Measurements from ENCODE around the gene PKLR. TPM values are rescaled to one million over a fixed set of nuclear protein-coding genes. Genes with fewer than 3 reads are reported as not detected.
A peak's percentile ranks its signal among the peaks of the same experiment; 100 is the strongest.

Gene PKLR
- total and polyA plus RNA-seq, 2 donors (not counting 3 experiments of a cell fraction or from before 2014, with no cell fraction given): not detected

GRCh38 chr1:155272466-155273342, 28.5 kb downstream of the PKLR start:
- Histone ChIP-seq H3K79me2 (ENCODE audit: control insufficient read depth, insufficient read depth, low read length) (peaks cover 26% of the 10 kb centered on the region), H2AFZ (ENCODE audit: low read depth, low read length) (peak overlapping the region; percentile 32), H3K27ac (ENCODE audit: insufficient read depth, low read depth, low read length) (peak overlapping the region; percentile 11), H4K20me1 (replicated peaks; ENCODE audit: control insufficient read depth, extremely low read depth, insufficient read depth, low read length) (no peaks in the 10 kb centered on the region), H3K4me2 (ENCODE audit: insufficient read depth, low read length) (peak overlapping the region; percentile 63), H3K4me1 (ENCODE audit: control insufficient read depth, extremely low read depth, insufficient read depth, low read length) (peaks cover 13% of the 10 kb centered on the region), H3K9me3 (replicated peaks; ENCODE audit: control insufficient read depth, insufficient read depth, low read length) (no peaks in the 10 kb centered on the region), H3K36me3 (ENCODE audit: control insufficient read depth in 2 of 2, extremely low read depth in 1 of 2, insufficient read depth in 2 of 2, low read length in 2 of 2) (peaks cover 20 to 25% of the 10 kb centered on the region in 2 experiments), H3K4me3 (replicated peaks in 1 of 3; ENCODE audit: insufficient read depth in 1 of 3, low read depth in 1 of 3, low read length in 3 of 3) (peak overlapping the region; percentile 80 to 93 (median 86)), H3K9me1 (replicated peaks; ENCODE audit: control insufficient read depth, extremely low read depth, insufficient read depth, low read length) (no peaks in the 10 kb centered on the region), H3K9ac (replicated peaks; ENCODE audit: extremely low read depth, insufficient read depth, low read length) (peak overlapping the region; percentile 74), H3K27me3 (ENCODE audit: control insufficient read depth in 2 of 2, insufficient read depth in 2 of 2, low read length in 2 of 2) (no peaks in the 10 kb centered on the region)
- DNase-seq (ENCODE audit: low read depth, low spot score) (peak; percentile 57), FAIRE-seq (peak; percentile 15)
- ChIA-PET CTCF (interaction anchor here (0.8 to 2.5 kb wide), 11 partner anchors 9 to 376 kb away, joined by 3 to 19 read pairs (median 4); partner anchors contain the start of genes FDPS, RUSC1 and SCAMP3), POLR2A (interaction anchor here (0.6 to 1.7 kb wide), 6 partner anchors 10 to 139 kb away, joined by 3 to 12 read pairs (median 4); partner anchors contain the start of genes RUSC1 and SCAMP3)
- intact Hi-C loops (cut with micrococcal nuclease) (loop anchor here (1.0 to 2.0 kb wide), 4 partner anchors 10 to 51 kb away; partner anchors contain the start of genes ENTREP3 and SCAMP3), dilution Hi-C loops (cut with MboI; ENCODE audit: extremely low pct_ligation_motif_present, low sequenced_read_pairs) (no loop called here)
- TF ChIP-seq MAX (IDR thresholded peaks at IDR 0.05; ENCODE audit: insufficient read depth, insufficient read length) (no peak), FOS (IDR thresholded peaks at IDR 0.05; ENCODE audit: borderline replicate concordance, insufficient read depth, low read length) (no peak), POLR2A (IDR thresholded peaks at IDR 0.05; ENCODE audit: low read depth, low read length) (peak; percentile 15), EZH2 (IDR thresholded peaks at IDR 0.05; ENCODE audit: borderline replicate concordance, low read depth, low read length, severe bottlenecking) (no peak), MYC (IDR thresholded peaks at IDR 0.05; ENCODE audit: low read depth, low read length) (no peak), GATA2 (IDR thresholded peaks at IDR 0.05; ENCODE audit: insufficient read depth, insufficient read length, low read depth, low read length) (no peak), JUN (IDR thresholded peaks at IDR 0.05; ENCODE audit: borderline replicate concordance, insufficient read depth, insufficient read length, low read depth) (no peak), POLR2AphosphoS5 (IDR thresholded peaks at IDR 0.05; ENCODE audit: insufficient read depth, low read depth, low read length) (peak; percentile 20)
- TF ChIP-seq, protein P1, sequence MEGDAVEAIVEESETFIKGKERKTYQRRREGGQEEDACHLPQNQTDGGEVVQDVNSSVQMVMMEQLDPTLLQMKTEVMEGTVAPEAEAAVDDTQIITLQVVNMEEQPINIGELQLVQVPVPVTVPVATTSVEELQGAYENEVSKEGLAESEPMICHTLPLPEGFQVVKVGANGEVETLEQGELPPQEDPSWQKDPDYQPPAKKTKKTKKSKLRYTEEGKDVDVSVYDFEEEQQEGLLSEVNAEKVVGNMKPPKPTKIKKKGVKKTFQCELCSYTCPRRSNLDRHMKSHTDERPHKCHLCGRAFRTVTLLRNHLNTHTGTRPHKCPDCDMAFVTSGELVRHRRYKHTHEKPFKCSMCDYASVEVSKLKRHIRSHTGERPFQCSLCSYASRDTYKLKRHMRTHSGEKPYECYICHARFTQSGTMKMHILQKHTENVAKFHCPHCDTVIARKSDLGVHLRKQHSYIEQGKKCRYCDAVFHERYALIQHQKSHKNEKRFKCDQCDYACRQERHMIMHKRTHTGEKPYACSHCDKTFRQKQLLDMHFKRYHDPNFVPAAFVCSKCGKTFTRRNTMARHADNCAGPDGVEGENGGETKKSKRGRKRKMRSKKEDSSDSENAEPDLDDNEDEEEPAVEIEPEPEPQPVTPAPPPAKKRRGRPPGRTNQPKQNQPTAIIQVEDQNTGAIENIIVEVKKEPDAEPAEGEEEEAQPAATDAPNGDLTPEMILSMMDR (IDR thresholded peaks at IDR 0.05; ENCODE audit: extremely low read depth in 1 of 2, insufficient read depth in 1 of 2, low read depth in 1 of 2, low read length in 2 of 2): no peak
- BruUV-seq (replicated peaks): TSS peak; percentile 68
